ENCODE measurements around the gene KCNJ15. TPM values are rescaled to one million over a fixed set of nuclear protein-coding genes. Genes with fewer than 3 reads are reported as not detected.
A peak's percentile ranks its signal among the peaks of the same experiment; 100 is the strongest.

The KCNJ15 gene
- total and polyA plus RNA-seq, 2 of the 4 experiments (the other 2 are of a cell fraction) = under 0.01 to 0.07 TPM

DNA sequence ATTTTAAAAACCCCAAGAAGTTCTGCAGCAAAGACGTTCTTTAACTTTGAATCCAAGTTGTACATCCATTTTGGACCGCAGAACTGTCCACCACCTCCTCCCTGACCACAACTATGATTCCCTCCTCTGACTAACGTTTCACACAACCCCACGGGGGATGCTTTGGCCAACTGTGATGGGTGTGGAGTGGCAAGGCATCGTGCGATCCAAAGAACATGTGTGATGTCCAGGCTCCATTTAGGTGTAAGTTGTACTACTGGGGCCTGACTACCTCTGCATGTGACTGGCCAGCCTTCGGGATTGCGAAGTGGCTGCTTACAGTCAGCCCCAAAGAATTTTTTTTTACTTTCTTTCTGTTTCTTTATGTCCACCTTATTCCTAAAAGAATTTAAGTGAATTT, 6.7 kb downstream of the KCNJ15 start:
- H2AK9ac ChIP-seq (replicated peaks; ENCODE audit: low read depth, low read length, poor library complexity) = no peak overlapping the region
- peak overlapping the region; percentile 1 to 51; a peak in 2 of 4 replicates for H4K8ac ChIP-seq (ENCODE audit: low read depth in 2 of 2, low read length in 2 of 2)
- peak overlapping the region; percentile 80 for H2AK5ac ChIP-seq (ENCODE audit: low read depth, low read length)
- H3K36me3 ChIP-seq (ENCODE audit: control insufficient read depth, insufficient read depth, low read length) = no peaks in the 10 kb centered on the region
- BruUV-seq (replicated peaks) = no TSS peak
- ATAC-seq (ENCODE audit: low read depth) = peak; percentile 3; the same call in 1 of the 2 replicates
- H3K4me3 ChIP-seq (ENCODE audit: insufficient read depth, low read depth, low read length) = no peak overlapping the region
- no peak overlapping the region for H4K5ac ChIP-seq (ENCODE audit: low read depth, low read length)
- POLR2A ChIA-PET (ENCODE audit: unreplicated experiment) = no interaction called here
- no peak overlapping the region for H3K4me2 ChIP-seq (ENCODE audit: low read depth, low read length)
- no peaks in the 10 kb centered on the region for H3K9me3 ChIP-seq (ENCODE audit: control insufficient read depth, insufficient read depth, low read length)
- H3K27me3 ChIP-seq (ENCODE audit: control insufficient read depth, insufficient read depth, low read length) = no peaks in the 10 kb centered on the region
- H3K4me1 ChIP-seq (ENCODE audit: control insufficient read depth, insufficient read depth, low read length) = peaks cover 17% of the 10 kb centered on the region
- no peak overlapping the region for H3K56ac ChIP-seq (ENCODE audit: extremely low read depth, insufficient read depth, low read length)
- H3K18ac ChIP-seq (ENCODE audit: low read depth, low read length) = no peak overlapping the region
- no CpG with 5 or more reads among the region's 8 CpGs for WGBS, 2 experiments (ENCODE audit: extremely low coverage in 2 of 2, insufficient read length in 1 of 2)
- in situ Hi-C loops (cut with MboI; ENCODE audit: low sequenced_read_pairs) = no loop called here
- H3K14ac ChIP-seq (replicated peaks; ENCODE audit: low read depth, low read length) = peak overlapping the region; percentile 60; the same call in 1 of the 2 replicates
- H2BK120ac ChIP-seq (ENCODE audit: low read depth, low read length) = peak overlapping the region; percentile 56; the same call in 1 of the 2 replicates
- H3K4ac ChIP-seq (ENCODE audit: low read depth, low read length) = peak overlapping the region; percentile 58
- H3K79me1 ChIP-seq (ENCODE audit: low read depth in 1 of 2, low read length in 2 of 2) = no peaks in the 10 kb centered on the region
- H2BK15ac ChIP-seq (ENCODE audit: low read depth, low read length) = peak overlapping the region; percentile 83
- CTCF ChIA-PET = no interaction called here
- H4K20me1 ChIP-seq (ENCODE audit: insufficient read depth, low read length) = no peaks in the 10 kb centered on the region
- H4K91ac ChIP-seq (ENCODE audit: insufficient read depth, low read depth, low read length) = no peak overlapping the region; the same call in 1 of the 2 replicates
- TF ChIP-seq BHLHE40 (IDR thresholded peaks at IDR 0.05; ENCODE audit: low read depth, low read length) (peak; percentile 67), MXI1 (IDR thresholded peaks at IDR 0.05; ENCODE audit: borderline replicate concordance, low read depth, low read length) (no peak), MAZ (IDR thresholded peaks at IDR 0.05; ENCODE audit: borderline replicate concordance, low read depth, low read length) (no peak), CEBPB (IDR thresholded peaks at IDR 0.05; ENCODE audit: low read depth, low read length) (peak; percentile 75), RAD21 (IDR thresholded peaks at IDR 0.05; ENCODE audit: low read length) (no peak), MAFK (IDR thresholded peaks at IDR 0.05; ENCODE audit: low read depth, low read length) (no peak), RCOR1 (IDR thresholded peaks at IDR 0.05; ENCODE audit: insufficient replicate concordance, low read length) (no peak), CHD1 (IDR thresholded peaks at IDR 0.05; ENCODE audit: low read depth, low read length) (no peak), FOS (IDR thresholded peaks at IDR 0.05; ENCODE audit: low read depth, low read length) (peak; percentile 42; the same call in 1 of the 2 replicates)
- TF ChIP-seq, protein P1, sequence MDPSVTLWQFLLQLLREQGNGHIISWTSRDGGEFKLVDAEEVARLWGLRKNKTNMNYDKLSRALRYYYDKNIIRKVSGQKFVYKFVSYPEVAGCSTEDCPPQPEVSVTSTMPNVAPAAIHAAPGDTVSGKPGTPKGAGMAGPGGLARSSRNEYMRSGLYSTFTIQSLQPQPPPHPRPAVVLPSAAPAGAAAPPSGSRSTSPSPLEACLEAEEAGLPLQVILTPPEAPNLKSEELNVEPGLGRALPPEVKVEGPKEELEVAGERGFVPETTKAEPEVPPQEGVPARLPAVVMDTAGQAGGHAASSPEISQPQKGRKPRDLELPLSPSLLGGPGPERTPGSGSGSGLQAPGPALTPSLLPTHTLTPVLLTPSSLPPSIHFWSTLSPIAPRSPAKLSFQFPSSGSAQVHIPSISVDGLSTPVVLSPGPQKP (IDR thresholded peaks at IDR 0.05; ENCODE audit: borderline replicate concordance, low read depth, low read length) = no peak
- TF ChIP-seq, protein P2, sequence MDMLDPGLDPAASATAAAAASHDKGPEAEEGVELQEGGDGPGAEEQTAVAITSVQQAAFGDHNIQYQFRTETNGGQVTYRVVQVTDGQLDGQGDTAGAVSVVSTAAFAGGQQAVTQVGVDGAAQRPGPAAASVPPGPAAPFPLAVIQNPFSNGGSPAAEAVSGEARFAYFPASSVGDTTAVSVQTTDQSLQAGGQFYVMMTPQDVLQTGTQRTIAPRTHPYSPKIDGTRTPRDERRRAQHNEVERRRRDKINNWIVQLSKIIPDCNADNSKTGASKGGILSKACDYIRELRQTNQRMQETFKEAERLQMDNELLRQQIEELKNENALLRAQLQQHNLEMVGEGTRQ (IDR thresholded peaks at IDR 0.05; ENCODE audit: low read depth, low read length) = peak; percentile 51; the same call in 1 of the 2 replicates
- TF ChIP-seq, protein P3, sequence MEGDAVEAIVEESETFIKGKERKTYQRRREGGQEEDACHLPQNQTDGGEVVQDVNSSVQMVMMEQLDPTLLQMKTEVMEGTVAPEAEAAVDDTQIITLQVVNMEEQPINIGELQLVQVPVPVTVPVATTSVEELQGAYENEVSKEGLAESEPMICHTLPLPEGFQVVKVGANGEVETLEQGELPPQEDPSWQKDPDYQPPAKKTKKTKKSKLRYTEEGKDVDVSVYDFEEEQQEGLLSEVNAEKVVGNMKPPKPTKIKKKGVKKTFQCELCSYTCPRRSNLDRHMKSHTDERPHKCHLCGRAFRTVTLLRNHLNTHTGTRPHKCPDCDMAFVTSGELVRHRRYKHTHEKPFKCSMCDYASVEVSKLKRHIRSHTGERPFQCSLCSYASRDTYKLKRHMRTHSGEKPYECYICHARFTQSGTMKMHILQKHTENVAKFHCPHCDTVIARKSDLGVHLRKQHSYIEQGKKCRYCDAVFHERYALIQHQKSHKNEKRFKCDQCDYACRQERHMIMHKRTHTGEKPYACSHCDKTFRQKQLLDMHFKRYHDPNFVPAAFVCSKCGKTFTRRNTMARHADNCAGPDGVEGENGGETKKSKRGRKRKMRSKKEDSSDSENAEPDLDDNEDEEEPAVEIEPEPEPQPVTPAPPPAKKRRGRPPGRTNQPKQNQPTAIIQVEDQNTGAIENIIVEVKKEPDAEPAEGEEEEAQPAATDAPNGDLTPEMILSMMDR (conservative IDR thresholded peaks at IDR 0.05; ENCODE audit: low read depth, low read length) = no peak
- peak overlapping the region; percentile 65 for H2AFZ ChIP-seq (replicated peaks; ENCODE audit: low read length, poor library complexity)
- no peak overlapping the region for H3K9ac ChIP-seq (ENCODE audit: low read depth, low read length)
- dilution Hi-C loops (cut with HindIII; ENCODE audit: low sequenced_read_pairs, unreplicated experiment) = no loop called here
- intact Hi-C loops (cut with micrococcal nuclease) = loop anchor here (10.0 kb wide), 1 partner anchor 809 kb away; no protein-coding TSS in a partner anchor
- no peak overlapping the region for H3K27ac ChIP-seq (ENCODE audit: insufficient read depth, low read length)
- H3K23ac ChIP-seq (ENCODE audit: low read depth, low read length) = no peak overlapping the region
- H3K9me1 ChIP-seq (ENCODE audit: insufficient read depth, low read length) = peaks cover 18% of the 10 kb centered on the region
- H2BK20ac ChIP-seq (ENCODE audit: low read depth, low read length) = peak overlapping the region; percentile 48; the same call in 1 of the 2 replicates
- peak overlapping the region; percentile 24 for H2BK5ac ChIP-seq (ENCODE audit: low read depth, low read length, poor library complexity, severe bottlenecking)
- DNase-seq = peak; percentile 60

Data from IMR-90 (cell line).